GM18499 (cell line): ENCODE measurements around the gene PACS2.
"Not testable (repeated sequence)": the region's sequence is repeated elsewhere in the genome, so short reads cannot be mapped to it uniquely, and the experiment has no call there.

ENCODE experiments used
- ATAC-seq: cut with Tn5 transposase; IDR thresholded peaks from one replicate; pipeline ENCODE4 v1.9.1; 2021; ENCODE audit warnings: moderate number of reproducible peaks; ENCODE audit not compliant: insufficient read depth, unreplicated experiment

Gene PACS2

DNA sequence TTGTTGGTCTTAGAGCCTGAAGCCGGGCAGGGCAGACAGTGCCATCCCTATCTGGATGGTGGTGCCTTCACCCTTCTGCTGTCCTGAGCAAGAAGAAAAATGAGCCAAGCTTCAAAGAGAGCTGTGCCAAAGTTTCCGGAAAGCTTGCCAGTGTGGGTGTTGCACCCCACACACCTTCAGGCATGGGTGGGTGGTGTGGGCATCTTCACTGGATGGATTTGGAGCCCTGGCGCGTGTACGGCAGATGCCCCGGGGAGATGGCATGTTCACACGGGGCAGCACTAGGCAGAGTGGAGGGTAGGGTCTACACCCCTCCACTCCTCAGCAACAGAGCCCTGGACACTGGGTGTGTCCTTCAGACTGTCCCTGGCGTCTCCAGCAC lies 33.0 kb downstream of the PACS2 start:
- ATAC-seq, result no peak

DNA sequence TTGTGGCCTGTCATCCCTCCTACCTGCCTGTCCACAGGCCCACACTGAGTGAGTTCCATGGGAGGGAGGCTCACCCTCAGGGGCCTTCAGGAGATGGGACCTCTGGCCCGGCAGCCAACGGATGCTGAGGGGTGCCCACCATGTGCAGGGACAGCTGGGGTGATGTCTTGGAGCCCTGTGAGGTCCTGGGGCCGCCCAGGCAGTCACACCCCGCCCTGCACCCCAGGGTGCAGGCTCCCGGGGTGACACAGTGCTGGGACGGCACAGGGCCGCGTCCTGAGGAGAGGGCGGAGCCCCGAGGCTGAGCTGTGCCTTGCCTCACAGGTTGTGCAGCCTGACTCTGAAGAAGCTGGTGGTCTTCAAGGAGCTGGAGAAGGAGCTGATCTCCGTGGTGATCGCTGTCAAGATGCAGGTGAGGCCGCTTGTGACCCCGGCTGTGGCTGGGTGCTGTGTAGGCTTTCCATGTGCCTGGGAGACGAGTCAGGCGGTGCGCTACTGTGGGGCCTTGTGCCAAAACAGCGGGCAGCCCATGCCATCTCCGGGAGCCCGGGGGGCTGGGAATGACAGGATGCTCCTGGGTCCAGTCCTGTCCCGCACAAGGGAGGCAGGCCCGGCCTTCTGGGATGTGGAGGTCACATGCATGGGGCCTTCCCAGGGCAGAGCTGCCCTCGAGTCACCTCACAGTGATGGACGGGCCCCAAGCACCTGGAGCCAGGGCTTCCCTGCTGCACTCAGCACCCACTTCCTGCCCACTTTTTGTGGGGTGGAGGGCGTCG lies 33.8 kb downstream of the PACS2 start:
- ATAC-seq, result no peak

DNA sequence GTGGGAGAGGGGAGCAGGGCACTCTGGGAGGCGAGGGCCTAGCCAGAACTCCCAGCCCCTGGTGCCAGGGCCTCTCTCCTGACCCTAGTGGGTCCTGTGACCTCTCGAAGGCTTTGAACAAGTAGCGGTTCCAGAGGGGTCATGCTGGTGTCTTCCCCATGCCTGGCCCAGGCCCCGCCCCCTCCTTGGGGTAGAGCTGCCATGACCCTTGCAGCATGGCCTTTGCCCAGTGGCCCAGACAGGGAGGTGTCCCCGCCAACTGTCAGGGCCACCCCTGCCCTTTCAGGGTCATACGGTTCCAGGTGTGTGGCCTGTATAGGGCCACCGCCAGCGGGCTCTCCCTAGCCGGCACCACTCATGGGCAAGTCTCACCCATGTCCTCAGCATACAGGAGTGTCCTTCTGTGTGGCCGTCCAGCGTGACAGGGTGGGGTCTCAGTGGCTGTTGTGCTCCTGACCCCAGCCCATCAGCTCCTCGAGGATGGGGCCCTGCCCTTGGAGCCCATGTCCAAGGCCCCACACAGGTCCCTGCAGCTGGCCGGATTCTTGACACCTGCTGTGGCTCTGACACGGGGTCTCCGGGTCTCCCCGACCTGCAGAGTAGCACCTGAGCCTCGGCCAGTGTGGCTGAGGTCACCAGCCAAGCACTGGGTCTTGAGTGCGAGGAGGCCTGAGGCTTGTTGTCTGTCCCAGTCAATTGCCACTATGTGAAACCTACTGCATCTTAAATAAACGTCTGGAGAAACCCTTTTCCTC lies 34.6 kb downstream of the PACS2 start:
- no peak for ATAC-seq

DNA sequence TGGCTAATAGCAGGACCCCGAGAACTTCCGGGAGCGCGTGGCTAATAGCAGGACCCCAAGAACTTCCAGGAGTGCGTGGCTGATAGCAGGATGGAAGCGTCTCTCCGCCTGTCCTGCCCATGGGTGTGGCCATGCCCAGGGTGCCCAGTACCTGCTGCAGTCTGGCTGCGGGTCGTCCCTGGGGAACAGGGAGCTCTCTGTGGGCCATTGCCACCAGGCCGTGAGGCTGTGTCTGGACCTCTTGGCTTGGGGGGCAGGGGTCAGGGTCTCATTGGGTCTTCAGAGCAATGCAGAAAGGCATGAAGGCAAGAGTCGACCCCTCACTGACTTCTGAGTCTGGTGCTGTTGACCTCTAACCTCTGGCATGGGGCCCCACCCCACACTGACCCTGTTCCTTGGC lies 35.4 kb downstream of the PACS2 start:
- ATAC-seq, result no peak

DNA sequence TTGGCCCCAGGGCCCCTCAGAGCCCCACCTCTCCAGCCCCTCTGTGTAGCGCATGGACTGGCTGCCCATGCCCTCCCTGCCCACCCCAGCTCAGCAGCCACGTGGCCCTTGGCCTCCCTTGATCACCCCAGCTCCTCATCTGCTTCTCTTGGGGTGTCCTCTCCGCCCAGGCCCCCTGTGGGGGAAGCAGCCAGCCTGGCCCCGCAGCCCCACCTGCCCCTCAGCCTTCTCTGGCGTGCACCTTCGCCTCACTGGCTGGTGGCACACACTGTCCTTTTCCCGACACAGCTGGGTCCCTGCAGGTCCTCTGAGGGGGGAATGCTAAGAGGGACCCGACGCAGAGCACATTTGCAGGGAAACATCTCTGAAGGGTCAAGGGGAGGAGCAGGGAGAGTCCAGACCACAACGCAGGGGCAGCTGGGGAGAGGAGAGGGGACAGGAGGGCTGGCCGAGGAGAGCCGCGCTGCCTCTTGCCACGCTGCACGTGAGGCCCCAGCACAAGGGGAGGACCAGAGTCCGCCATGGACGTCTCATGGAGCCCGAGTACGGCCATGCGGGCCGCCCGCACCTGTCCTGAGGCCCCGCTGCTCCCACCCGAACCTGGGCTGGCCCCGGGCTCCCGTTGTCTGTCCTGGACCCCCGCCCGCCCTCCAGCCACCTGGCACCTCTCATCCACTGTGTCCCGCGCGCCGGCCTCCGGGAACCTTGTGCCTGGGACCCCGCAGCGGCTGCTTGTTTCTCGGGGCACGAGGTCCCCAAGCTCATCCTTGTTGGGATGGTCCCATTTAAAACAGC lies 36.1 kb downstream of the PACS2 start:
- ATAC-seq, result no peak

DNA sequence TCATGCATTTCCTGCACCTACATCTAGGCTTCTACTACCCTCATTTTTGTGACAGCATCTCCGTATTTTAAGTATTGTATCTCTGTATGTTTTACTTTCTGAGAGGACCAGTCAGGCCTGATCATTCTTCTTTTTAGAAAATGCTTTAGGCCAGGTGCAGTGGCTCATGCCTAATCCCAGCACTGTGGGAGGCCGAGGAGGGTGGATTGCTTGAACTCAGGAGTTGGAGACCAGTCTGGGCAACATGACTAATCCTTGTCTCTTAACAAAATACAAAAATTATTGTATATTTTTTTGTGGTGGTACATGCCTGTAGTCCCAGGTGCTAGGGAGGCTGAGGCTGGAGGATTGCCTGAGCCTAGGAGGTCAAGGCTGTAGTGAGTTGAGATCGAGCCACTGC lies 36.9 kb downstream of the PACS2 start:
- ATAC-seq, result no peak

DNA sequence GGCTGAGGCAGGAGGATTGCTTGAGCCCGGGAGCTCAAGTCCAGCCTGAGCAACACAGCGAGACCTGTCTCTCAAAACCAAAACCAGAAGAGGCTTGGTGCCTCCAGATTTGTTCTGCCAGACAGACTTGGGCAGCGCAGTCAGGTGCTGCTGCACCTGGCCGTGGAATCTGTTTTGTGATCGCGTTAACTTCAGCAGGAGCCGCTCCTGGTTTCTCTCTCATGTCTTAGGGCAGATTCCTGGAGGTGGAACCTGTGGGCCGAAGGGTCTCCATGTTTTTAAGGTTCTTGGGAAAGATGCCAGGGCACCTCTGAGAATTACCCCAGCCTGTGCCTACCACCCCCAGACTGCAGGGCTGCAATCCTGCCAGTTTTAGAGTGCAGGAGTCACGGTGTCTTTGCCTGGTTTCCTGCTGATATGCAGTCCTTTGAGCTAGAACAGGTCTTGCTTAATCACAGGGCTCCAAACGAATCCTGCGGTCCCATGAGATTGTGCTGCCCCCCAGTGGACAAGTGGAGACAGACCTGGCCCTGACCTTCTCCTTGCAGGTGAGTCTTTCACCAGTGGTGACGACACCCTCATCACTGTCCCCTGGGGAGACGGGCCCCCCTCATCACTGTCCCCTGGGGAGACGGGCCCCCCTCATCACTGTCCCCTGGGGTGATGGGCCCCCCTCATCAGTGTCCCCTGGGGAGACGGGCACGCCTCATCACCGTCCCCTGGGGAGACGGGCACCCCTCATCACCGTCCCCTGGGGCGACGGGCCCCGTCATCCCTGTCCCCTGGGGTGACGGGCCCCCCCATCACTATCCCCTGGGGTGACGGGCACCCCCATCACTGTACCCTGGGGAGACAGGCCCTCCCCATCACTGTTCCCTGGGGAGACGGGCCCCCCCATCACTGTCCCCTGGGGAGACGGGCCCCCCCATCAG lies 37.6 kb downstream of the PACS2 start:
- no peak for ATAC-seq

DNA sequence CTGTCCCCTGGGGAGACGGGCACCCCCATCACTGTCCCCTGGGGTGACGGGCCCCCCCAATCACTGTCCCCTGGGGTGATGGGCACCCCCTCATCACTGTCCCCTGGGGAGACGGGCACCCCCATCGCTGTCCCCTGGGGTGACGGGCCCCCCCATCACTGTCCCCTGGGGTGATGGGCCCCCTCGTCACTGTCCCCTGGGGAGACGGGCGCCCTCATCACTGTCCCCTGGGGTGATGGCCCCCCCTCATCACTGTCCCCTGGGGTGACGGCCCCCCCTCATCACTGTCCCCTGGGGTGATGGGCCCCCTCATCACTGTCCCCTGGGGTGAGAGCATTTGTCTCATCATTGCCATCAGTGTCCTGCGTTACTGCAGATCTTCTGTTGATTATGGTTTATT lies 38.6 kb downstream of the PACS2 start:
- no peak for ATAC-seq

DNA sequence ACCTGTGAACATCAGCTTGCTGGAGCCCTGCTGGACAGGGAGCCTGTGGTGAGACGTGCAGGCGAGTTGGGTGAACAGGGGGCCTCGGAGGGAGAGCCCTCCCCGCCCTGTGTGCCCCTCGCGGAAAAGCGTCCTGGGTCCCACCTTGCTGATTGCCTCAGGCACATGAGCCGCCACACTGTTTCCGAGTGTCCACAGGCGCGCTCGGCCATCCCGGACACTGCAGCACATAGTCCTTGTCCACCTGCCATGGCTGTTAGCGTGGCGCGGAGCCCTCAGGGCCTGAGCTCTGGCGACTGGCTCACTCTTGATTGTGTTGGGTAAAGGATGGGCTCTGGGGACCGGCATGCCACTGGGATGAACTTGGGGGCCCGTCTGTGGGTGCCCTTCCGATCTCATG lies 40.0 kb downstream of the PACS2 start:
- no peak for ATAC-seq

DNA sequence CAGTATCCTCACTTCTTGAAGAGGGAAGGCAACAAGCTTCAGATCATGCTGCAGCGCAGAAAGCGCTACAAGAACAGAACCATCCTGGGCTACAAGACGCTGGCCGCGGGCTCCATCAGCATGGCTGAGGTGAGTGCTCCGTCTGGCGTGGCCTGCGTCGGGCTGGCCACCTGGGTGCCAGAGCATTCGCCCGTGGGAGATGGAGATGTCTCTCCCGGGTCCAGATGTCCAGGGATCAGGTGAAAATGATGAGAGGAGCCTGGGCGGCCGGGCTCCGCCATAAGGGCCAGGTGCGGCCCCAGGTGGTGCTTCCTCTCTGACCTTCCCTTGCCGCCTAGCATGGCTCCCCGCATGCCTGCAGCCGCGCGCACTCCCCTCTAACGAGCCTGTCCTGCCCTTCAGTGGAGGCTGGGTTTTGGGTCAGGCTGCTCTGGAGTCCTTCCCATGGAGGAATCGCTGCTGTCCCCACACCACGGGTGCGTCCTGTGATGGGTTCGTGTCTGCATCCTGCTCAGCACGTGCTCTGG lies 40.6 kb downstream of the PACS2 start:
- ATAC-seq, result no peak

DNA sequence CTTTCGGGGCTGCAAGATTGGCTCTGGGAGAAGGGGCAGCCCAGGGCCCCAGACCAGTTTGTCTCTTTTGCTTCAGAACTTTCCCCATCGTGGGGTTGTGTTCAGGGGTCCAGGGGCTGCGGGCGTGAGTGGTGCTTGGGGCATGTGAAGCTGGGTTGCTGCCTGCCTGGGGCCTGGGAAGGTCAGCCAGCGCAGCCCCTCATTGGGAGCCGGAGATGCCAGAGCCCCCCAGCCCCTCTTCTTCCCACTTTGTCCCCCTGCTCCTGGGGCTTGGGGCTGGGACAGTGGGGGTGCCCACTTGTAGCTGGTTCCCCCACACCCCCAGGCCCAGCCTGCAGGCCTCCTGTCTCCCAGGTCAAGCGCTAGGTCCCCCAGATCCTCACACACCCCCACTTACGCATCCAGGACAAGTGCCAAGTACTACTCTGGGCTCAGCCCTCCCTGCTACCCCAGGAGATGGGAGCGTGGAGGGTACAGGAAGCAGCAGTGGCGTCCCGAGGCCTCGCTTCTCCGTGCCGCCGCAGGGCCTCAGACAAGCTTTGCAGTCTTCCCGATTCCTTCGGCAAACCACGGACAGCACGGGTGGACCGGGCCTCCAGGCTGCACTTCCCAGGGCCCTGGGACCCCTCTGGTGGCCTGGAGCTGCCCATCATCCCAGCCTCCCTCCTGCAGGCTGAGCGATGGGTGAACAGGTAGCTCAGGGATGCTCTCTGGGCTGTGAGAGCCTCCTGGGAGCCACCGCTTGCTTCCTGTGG lies 41.5 kb downstream of the PACS2 start:
- no peak for ATAC-seq

DNA sequence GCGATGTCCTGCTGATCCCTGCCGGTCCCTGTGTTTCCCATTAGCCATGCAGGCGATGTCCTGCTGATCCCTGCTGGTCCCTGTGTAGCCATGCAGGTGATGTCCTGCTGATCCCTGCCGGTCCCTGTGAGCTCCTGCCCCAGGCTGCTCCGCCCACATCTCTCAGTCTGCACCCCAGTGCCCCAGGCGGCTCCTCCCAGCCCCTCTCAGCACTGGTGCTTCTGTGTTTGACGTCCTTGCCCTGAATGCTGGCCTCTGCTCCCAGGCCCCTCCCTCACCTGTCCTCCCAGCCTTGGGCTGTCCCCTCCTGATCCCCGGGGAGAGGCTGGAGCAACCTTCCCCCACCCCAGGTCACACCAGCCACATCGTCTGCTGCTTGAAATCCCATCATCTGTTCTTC lies 42.4 kb downstream of the PACS2 start:
- ATAC-seq, result no peak

DNA sequence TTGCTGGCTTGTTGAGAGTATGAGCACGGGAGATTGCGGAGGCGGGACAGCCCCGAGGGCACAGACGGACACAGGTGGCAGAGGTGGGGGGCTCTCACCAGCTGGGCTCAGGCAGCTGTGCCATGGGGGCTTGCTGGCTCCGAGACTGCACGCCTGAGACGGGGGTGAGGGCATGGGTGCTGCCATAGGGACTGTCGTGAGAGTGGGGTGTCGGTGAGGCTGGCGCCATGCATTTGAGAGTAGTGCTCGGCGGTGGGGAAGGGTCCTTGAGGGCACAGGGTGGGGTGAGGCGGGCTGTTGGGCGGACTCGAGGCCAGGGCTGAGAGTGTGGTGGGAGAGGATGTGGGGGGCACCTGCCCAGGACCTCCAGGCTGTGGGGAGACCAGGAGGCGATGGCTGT lies 43.1 kb downstream of the PACS2 start:
- ATAC-seq, result no peak

DNA sequence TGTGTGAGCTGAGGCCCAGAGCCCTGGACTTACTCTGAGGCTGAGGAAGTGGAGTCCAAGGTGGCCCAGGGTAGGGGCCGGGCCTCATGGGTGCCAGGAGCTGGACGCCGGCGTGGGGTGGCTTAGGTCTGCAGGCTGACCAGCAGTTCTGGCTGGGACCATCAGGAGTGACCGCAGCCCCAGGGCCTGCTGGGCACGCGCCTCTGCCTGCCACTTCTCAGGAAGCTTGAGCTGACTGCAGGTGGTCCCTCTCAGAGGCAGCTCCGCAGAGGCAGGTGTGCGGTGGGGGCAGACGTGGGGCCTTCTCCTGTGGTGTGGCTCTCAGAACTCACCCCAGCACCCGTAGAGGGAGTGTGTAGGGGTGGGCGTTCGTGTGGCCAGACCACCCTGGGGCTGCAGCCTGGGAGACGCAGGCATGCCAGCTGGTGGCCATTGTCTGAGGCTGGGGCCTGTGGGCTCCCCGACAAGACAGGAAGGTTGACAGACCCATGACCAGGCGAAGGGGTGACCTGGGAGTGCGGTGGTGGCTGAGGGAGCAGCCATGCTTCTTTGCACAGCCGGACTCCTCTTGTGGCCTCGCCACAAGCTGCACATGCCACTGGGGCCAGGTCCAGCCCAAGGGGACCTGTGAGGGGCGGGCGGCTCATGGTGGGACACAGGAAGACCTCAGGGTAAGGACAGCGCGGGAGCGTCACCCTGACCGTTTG lies 43.7 kb downstream of the PACS2 start:
- no peak for ATAC-seq

DNA sequence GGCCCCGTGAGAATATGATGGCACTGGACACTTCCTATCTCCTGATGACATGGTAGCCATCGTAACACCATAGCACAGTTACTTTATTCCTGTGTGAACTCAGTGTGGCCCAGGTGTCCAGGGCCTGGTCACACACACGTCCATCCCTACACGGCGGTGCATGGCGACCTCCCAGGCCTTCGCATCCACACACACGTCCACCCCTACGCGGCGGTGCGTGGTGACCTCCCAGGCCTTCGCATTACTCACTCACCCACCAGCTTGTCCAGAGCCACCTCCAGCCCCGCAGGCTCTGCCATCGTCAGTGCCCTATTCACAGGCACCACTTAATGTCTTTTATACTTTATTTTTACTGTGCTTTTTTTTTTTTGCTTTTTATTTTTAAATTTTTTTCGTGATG lies 44.4 kb downstream of the PACS2 start:
- no peak for ATAC-seq

DNA sequence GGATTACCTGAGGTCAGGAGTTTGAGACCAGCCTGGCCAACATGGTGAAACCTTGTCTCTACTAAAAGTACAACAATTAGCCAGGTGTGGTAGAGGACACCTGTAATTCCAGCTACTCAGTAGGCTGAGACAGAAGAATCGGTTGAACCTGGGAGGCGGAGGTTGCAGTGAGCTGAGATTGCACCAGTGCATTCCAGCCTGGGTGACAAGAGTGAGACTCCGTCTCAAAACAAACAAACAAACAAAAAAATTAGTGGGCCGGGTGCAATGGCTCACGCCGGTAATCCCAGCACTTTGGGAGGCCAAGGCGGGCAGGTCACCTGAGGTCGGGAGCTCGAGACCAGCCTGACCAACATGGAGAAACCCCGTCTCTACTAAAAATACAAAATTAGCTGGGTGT lies 46.9 kb downstream of the PACS2 start:
- ATAC-seq, result not testable (repeated sequence)

DNA sequence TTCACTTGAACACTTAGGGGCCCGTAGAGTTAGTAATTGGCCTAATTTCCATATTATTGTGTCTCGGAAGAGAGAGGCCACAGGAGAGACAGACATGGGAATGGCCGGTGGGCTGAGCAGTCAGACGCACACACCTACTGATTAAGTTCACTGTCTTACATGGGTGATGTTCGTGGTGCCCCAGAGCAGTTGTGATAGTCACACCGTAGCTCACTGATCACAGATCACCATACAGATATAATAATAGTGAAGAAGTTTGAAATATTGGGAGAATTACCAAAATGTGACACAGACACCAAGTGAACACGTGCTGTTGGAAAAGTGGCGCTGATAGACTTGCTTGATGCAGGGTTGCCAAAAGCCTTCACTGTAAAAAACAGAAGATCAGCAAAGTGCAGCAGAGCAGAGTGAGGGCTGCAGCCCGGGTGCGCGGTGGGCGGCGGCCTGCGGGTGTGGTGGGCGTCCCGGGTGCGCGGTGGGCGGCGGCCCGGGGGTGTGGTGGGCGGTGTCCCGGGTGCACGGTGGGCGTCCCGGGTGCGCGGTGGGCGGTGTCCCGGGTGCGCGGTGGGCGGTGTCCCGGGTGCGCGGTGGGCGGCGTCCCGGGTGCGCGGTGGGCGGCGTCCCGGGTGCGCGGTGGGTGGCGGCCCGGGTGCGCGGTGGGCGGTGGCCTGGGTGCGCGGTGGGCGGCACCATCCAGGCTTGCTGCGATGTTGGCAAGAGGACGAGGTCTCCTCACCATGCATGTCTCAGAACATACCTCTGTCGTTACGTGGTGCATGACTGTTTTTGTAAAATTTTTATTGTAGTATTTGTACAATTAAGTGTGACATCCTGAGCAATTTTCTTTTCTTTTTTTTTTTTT lies 49.5 kb downstream of the PACS2 start:
- no peak for ATAC-seq

DNA sequence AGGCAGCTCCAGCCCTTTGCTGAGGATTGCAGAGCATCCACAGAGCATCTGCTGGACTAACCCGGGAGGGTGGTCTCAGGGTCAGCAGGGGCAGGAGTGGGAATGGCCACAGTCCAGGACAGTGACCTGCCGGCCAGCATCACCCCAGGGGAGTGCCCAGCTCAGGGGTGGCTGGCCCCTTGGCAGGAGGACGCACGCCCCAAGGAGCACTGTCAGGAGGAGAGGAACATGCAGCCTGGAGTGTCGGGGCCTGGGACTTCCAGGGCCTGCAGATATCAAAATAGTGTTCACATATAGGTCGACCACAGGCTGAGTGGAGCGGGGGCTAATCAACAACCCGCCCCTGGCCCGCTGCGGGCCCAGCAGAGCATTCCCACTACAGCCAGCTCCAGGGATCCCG lies 50.6 kb downstream of the PACS2 start:
- no peak for ATAC-seq
